HG03135 (cell line): ENCODE data around the gene TSPAN18.

Experiments used
- ATAC-seq: cut with Tn5 transposase; IDR thresholded peaks from one replicate; pipeline ENCODE4 v1.9.1; 2021; ENCODE audit warnings: mild to moderate bottlenecking, moderate library complexity; ENCODE audit not compliant: unreplicated experiment

The TSPAN18 gene

DNA sequence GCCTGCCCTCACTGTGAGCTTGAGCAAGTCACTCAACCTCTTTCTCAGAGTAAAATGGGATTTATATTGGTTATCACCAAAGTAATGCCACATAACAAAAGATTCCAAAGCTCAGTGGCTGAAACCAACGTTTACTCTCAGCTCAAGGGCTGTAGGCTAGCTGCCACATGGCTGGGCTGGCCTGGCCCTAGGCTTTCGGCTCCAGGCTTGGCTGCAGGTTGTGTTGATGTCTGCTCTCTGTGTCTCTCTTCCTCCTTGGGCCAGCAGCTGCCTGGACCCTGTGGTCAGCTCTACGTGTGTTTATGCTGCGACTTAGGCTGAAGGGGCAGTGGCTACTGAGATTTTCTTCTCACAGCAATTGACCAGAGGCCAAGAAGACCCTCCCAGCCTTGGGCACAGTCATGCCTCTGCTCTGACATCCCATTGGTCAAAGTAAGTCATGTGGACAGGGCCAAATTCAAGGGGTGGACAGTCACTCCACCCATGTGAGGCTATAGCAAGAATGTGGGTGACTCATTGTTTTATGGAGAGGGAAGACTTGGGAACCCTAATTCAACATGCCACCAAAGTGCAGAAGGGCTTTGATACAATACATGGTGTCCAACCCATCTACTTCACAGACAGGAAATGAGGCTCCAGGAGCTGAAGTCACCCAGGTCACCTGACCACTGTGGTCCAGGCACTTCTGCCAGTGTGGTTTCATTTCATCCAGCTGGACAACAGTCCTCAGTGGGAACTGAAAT lies 90.6 kb downstream of the TSPAN18 start:
- ATAC-seq = no peak

DNA sequence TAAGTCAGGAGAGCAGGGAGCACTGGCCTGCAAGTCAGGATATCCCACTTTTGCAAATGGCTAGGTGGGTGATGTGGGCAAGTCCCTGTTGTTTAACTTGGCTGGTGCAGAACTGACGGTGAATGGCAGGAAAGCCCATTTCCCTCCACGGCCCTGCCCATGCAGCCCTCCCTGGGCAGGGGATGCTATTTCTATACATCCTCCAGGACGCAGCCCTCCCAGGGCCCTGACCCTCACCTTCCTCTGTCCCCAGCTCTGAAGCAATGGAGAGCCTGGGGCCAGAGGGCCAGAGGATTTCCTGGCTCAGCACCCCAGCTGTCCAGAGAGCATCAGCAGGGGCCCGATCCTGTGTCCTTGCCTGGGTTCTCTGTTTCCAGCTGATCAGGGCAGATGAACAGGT lies 91.3 kb downstream of the TSPAN18 start:
- ATAC-seq = no peak

DNA sequence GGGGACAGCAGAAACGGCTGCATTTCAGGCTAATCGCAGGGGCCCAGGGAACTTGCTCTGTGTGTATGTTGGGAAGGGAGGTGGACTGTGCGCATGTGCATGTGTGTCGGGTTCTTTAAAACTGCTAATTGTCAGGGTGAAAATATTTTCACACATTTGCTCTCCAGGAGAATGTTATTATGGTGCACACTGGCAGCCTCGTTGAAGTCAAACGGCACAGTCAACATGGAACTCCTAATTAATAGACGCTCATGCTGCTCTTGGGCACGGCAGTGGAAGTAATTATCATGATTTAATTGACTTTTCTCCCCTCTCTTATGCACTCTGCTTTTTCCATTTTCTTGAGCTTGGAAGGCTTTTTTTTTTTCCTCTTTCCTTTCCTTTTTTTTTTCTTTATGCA lies 92.6 kb downstream of the TSPAN18 start:
- no peak for ATAC-seq

DNA sequence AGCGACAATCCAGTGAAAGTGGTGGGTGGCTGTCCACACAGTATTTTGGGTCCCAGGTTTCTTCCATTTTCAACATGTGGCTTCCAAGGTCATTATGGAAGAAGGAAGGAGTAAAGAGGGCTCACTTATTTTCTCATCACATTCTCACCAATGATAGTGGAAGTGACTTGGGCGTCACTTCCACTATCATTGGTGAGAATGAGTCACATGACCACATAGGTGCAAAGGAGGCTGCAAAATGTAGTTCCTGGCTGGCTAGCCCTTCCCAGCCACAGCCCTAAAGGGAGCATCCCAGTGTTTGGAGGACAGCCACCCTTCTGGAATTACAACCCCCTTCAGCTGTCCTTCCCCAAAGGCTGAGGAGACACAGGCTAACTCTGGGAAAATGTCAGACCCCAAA lies 95.6 kb downstream of the TSPAN18 start:
- ATAC-seq = no peak

DNA sequence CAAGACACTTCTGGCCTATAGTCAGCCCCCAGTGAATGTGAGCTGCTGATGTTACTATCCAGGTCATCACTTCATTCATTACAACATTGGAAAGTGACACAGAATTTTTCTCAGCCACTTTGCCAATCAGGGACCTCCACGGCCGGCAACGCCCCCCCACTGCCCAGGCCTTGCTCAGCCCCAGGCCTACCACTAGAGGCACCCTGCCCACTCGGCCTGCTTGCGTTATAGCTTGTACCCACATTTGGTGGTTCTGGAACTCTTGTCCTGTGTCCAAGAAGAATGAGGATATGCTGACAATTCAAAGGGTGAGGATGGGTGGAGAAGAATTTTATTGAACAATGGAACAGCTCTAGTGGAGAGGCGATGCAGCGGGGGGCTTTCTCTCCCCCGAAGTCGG lies 96.2 kb downstream of the TSPAN18 start:
- no peak for ATAC-seq

DNA sequence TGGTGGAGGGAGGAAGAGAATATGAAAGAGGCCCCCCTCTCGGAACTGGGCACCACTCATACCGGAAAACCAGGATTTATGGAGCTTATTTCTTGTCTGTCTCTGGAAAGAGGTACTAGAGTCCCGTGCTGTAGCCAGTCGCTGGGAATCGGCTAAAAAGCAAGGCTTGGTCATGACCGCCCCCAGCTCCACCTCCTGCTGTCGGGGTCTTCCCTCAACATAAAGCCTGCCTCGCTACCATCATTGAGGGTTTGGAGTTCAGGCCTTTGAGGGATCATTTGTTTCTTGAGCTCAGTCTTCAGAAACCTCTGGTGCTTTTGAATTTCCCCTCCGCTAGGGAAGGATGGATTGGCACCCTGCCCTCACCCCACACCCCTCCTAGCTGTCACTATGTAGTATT lies 97.1 kb downstream of the TSPAN18 start:
- ATAC-seq = no peak

DNA sequence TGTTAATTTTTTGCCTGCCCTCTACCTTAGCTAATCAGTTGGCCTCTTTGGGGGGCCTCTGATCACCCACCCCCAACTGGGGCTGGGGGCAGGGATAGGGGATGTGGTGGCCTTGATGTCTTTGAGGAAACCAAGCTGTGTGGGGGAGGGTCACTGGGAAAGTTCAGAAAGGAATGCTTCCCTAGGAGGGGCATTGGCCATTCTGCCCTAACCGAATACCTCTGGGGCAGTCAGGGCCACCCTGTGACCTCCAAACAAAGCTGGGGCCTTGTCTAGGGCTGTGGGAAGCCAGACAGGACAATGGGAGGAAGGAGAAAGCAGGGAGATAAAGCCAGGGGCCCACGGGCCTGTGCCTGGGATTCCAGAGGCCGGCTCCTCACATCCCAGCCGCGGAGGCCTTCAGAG lies 97.5 kb downstream of the TSPAN18 start:
- no peak for ATAC-seq

DNA sequence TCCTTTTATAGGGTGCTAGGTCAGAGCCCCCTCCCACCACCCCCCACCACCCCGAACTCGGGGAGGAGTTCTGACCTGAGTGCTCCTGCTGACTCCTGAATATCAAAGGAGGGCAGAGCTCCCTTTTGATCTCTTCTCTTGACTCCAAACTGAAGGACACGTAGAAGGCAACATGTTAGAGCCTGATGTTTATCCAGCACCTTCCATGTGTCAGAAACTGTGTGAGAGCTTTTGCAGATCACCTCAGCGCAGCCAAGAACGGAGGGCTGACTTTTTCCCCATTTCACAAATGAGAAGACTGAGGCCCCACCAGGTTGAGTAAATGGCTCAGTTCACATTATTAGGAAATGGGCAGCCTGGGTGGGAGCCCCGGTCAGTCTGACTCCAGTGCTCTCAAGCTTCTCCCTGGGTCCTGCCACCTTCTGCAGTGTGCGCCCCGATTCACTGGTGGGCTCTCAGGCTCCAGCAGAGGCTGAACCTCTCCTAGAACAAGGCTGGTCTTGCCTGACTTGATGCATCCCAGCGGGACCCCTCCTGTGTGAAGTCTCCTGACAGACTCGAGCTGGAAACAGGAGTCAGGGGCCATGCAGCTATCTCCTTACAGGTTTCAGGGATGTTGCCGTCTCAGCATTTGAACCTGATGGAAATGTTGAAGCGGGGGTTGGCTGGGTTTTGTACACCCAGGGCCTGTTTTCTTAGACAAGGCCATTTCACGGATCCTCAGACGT lies 98.5 kb downstream of the TSPAN18 start:
- ATAC-seq = no peak

DNA sequence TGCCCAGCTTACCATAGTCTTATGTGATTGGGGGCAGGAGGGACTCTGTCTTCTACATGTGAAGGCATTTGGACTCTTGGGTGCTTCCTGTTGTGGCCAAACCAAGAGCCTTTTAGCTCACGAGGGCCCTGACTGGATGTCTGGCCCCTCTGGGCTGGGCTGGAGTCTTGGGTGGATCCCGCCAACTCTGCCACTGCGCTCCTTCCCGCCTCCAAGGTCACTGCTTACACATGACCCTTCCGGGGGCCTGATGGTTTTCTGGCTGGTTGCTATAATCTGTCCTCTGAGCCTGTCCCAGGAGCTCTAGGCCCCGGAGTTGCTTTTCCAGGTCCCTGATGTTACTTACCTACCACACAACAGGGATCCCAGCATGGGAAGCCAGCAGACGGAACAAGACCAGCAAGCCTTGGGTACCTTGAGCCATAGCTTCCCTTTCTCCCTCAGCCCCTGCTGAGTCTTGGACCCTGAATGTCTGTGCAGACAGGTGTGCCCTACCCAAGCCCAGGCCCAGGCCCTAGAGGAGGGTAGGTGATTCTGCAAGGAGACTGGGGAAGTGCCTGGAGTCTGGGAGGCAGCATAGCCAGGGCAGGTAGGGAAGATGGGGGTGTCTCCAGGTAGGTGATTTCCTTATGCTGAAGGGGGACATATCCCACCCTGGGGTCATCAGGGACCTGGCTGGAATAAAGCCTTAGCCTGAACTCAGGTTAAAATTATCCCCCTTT lies 100.3 kb downstream of the TSPAN18 start:
- ATAC-seq = no peak

DNA sequence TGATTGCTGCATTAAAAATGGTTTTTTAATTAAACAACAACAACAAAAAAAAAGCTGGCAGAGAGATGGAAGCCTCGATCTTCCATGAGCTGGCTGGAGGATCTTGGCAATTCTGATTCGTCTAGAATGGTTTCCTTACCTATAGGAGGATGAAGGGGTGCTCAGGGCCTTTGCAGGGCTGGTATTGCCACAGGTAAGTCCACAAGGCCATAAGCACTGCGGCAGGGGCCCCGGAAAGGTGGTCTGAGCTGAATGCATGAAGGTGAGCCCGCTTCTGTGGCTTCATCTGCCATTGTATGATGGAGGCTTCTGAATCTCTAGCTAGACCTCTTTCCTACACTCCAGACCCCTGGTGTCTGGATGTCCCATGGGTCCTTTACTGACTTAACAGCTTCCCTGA lies 101.5 kb downstream of the TSPAN18 start:
- ATAC-seq = no peak

DNA sequence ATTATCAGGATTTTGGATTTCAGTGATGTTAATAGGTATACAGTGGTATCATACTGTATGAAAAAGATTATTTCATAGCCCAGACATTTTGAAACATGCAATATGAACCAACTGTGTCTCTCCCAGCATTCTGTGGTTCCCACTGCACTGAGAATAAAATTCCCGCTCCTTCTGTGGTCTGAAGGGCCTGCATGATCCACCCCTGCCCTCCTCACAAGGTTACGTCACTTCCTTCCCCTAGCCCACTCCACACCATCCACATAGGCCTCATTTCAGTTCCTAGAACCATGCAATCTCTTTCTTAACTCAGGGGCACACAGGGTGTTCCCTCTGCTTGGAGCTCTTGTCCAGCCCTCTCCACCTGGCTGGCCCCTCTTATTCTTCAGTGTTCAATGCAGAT lies 103.1 kb downstream of the TSPAN18 start:
- ATAC-seq = no peak

DNA sequence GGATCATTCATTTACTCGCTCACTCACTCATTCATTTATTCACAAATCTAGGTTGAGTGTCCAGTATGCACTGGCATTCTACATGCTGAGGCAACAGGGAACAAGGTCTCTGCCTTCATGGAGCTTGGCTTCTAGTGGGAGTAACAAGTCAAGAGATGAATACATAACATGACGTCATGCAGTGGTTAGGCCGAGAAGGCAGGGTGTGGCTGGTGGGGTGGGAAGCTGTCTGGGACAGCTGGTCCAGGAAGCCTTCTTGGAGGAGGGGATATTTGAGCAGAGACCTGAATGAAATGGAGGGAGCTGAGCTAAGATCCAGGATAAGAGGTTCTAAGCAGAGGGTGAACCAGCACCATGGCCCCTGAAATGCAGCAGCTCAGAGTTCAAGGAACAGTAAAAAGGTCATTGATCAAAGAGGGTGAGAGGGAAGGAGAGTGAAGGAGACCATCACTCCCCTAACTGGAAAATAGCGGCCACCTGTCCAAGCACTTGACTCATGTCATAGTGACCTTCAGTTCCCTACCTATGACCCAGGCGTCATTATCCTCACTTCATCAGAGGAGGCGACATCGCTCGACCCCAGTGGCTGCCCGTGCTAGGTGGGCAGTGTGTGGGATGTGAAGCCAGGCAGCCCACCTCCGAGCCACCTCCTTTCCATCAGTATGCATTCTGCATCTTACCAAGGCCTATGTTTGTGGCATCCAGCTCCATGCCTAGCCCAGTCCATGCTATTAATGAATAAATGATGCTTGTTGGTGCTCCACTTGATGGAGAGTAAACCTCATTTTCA lies 105.0 kb downstream of the TSPAN18 start:
- ATAC-seq = no peak

DNA sequence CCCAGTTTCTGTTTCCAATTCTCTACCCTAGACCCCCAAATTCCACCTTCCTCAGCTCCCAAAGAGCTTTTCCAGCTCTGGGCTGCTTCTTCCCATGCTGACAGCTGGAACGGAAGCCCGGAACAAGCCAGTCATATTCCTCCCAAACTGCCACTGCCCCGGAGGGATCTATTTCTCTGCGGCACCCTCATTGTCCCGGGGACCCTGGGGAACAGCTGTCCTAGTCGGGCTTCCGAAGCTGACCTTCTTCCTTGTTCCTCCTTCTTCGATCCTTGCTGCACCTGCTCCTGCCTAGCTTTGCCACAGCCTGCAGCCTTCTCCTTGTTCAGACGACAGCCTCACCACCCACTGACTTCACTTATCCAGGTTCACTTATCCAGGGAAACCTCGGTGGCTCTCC lies 105.7 kb downstream of the TSPAN18 start:
- ATAC-seq = no peak

DNA sequence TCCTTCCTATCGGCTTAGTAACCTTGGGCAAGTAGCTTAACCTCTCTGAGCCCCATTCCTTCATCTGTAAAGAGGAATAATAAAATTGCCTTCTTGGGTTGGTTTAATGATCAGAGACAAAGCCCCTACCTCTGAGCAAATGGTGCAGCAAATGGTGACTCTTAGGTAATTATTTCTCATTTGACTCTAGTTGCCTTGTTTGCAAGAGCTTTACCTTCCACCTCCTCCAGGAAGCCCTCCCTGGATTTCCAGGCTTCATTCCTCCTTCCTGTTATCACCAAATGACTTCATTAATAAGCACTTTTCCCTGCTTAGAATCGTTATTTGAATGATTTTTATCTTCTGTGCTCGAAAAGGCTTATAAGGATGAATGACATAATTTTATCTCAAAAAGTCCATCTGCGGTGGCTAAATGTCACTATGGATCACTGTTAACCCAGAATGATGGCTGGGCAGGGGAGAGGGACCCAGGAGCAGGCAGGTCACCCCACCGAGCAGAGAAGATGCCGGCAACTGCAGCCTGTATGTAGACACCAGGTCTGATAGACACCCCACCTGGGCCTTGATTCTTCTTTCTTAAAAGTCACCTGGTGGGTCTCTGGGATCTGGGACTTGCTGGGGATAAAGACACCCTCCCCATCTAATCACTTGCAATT lies 106.6 kb downstream of the TSPAN18 start:
- no peak for ATAC-seq

DNA sequence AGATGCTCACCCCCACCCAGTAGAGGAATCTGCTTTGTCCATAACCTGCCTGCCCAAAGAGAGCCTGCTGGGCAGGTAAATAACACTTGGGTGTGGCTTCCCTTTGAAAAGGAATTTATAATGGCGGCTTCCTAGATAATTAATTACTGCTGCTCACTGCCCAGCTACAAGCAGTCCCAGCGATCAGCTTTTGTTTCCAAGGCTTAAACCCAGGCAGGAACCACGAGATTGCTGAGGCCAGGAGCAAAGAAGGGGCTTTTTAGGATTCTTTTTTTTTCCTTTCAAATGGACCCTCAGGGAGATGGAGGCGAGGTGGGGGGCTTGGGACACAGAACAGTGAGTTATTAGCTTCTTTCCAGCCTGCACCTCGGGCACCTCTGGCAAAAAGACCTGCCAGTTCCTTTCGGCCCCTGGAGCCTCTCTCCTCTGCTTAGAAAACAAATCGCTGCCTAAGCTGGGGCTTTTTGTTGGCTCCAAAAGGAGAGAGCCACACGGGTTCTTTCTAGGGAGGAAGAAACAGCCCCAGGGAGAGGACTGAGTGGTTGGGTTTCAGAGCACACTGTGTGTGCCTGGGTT lies 107.2 kb downstream of the TSPAN18 start:
- ATAC-seq = no peak

DNA sequence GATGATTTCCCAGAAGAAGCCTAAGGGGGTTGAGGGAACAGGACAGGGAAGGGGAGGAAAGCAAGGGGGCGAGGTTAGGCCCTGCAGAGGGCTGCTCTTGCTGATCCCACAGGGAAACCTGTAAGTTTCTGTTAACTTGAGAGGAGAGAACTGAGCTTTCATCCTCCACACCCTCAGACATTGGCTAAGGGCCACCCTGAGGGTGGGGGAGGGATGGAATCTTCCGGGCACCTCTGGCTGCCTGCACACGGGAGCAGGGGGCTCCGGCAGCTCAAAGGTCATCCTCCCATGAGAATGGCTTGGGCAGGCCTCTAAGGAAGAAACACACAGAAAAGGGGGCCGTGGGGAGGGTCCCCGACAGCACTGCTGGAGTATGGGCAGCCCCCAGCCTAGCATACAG lies 108.1 kb downstream of the TSPAN18 start:
- ATAC-seq = no peak

DNA sequence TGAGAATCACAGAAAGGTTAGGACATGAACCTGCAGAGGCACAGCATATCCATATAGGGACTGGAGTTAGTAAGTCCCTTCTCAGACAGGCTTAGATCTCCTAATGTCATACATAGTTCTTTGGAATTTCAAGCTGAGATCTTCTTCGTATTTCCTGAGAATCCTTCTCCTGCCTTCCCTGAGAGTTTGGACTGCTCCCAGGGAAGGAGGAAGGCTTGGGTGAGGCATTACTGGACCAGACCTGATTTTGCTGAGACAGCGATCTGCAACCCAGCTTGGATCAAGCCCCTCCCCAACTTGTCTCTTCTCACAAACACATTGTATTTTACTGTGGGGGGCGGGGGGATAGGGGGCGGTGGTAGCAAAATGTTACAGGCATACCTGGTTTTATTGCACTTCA lies 108.5 kb downstream of the TSPAN18 start:
- no peak for ATAC-seq

DNA sequence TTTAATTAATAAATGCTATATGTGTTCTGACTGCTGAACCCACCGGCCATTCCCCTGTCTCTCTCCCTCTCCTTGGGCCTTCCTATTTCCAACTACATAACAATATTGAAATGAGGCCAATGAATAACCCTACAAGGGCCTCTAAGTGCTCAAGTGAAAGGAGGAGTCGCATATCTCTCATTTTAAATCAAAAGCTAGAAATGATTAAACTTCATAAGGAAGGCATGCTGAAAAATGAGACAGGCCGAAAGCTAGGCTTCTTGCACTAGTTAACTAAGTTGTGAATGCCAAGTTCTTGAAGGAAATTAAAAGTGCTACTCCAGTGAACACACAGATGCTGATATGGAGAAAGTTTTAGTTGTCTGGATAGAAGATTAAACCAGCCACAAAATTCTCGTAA lies 109.2 kb downstream of the TSPAN18 start:
- no peak for ATAC-seq

DNA sequence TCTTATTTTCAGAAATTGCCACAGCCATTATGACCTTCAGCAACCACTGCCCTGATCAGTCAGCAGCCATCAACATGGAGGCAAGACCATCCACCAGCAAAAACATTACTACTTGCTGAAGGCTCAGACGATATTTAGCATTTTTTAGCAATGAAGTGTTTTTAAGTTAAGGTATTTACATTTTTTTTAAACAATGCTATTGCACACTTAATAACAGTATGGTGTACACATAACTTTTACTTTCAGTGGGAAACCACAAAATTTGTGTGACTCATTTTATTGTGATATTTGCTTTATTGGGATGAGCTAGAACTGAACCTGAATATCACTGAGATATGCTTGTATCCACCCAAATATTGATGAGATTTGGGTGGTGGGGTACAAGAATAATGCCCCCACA lies 110.9 kb downstream of the TSPAN18 start:
- ATAC-seq = no peak

DNA sequence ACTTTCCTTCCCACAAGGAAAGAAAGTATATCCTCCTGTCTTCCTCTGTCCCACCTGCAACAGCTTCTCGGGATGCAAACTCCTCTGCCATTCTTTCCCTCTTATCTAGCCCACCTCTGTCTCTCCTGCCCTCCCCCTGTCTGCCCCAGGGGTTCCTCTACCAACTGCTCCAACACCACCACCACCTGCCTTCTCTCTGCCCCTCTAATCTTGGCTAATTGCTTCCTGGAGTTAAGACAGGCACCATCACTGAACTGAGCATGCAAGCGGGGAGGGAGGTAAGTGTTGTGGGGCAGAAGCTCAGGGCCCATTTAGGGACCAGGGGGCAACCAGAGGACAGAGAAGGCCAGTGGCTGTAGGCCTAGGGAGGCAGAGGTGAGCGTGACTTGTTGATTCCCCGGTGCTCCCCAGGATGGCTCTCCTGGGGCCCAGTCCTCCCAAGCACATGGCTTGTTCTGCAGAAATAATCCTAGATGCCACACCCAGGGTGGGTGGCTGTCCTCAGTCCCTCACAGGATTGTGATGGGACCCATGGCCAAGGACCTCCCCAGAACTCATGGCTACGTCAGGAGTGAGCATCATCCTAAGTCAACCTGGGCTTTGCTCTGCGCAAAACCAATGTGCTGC lies 112.8 kb downstream of the TSPAN18 start:
- no peak for ATAC-seq
